Ectodermal cell (in vitro differentiated cells): ENCODE data around the gene NPIPB13.
"Not testable (repeated sequence)": the region's sequence is repeated elsewhere in the genome, so short reads cannot be mapped to it uniquely, and the experiment has no call there.

Source experiments
- H3K27ac ChIP-seq: 2 replicates; pipeline ENCODE4 v1.7.0; 2013; ENCODE audit warnings: mild to moderate bottlenecking, low read depth, low read length; ENCODE audit not compliant: insufficient read depth, poor library complexity, severe bottlenecking
- H3K27me3 ChIP-seq: 2 replicates; pipeline ENCODE4 v1.7.0; 2013; ENCODE audit warnings: mild to moderate bottlenecking, low read length; ENCODE audit not compliant: insufficient read depth, control insufficient read depth, poor library complexity, severe bottlenecking
- H3K36me3 ChIP-seq: one replicate; pipeline ENCODE4 v1.7.0; 2013; ENCODE audit warnings: low read length; ENCODE audit not compliant: control insufficient read depth, insufficient read depth
- H3K4me1 ChIP-seq: one replicate; pipeline ENCODE4 v1.7.0; 2013; ENCODE audit warnings: low read length; ENCODE audit not compliant: control insufficient read depth, insufficient read depth
- H3K4me3 ChIP-seq: 2 replicates; pipeline ENCODE4 v1.7.0; 2013; ENCODE audit warnings: low read depth, low read length, control low read depth; ENCODE audit not compliant: insufficient read depth
- H3K9me3 ChIP-seq: 2 replicates; pipeline ENCODE4 v1.7.0; 2013; ENCODE audit warnings: mild to moderate bottlenecking, low read length, moderate library complexity; ENCODE audit not compliant: control insufficient read depth
- WGBS, 2 experiments: methylation state at CpG; one replicate each; pipeline ENCODE4 v1.1.7; 2013; ENCODE audit warnings: missing lambda C conversion rate in 2 of 2; 5-methylcytosine and 5-hydroxymethylcytosine counted together

NPIPB13 gene

GRCh38 chr16:30199049-30199448 lies 49.2 kb downstream of the NPIPB13 start, which contains the start of gene SULT1A3:
TSS of gene SULT1A3 (plus strand) at chr16:30199255. CDS start at chr16:30200729, 1,474 bp downstream.
- H3K36me3 ChIP-seq, H3K4me1 ChIP-seq: not testable (repeated sequence)
- WGBS, 2 experiments: no CpG with 5 or more reads among the region's 3 CpGs

More at GRCh38 chr16:30199049-30199448, 49.2 kb downstream of the NPIPB13 start, which contains the start of gene SULT1A3:
- not testable (repeated sequence) for H3K4me3 ChIP-seq, H3K27me3 ChIP-seq, H3K9me3 ChIP-seq, H3K27ac ChIP-seq
